DOHH2 (cell line): ENCODE measurements around the gene ZRANB3.

Experiments used
- H3F3A ChIP-seq: fragments of 200-600 bp; sonication (generic), shearing (Covaris generic); 2 replicates; pipeline ENCODE4 v1.6.0; 2016; ENCODE audit warnings: antibody characterized with exemption, mild to moderate bottlenecking; ENCODE audit not compliant: control insufficient read depth, insufficient read depth
- H3K27ac ChIP-seq: fragments of 200-600 bp; sonication (generic); 2 replicates; pipeline ENCODE4 v1.5.1; 2014; ENCODE audit warnings: low read depth, mild to moderate bottlenecking, low read length, moderate library complexity
- H3K27me3 ChIP-seq: fragments of 200-600 bp; sonication (generic); 2 replicates; pipeline ENCODE4 v1.6.1; 2014; ENCODE audit warnings: mild to moderate bottlenecking, low read length, mixed read lengths; ENCODE audit not compliant: control insufficient read depth
- H3K36me3 ChIP-seq: fragments of 200-600 bp; sonication (generic); 2 replicates; pipeline ENCODE4 v1.6.1; 2014; ENCODE audit warnings: mild to moderate bottlenecking, low read length, moderate library complexity, mixed read lengths; ENCODE audit not compliant: control insufficient read depth
- H3K4me1 ChIP-seq: fragments of 200-600 bp; sonication (generic); 2 replicates; pipeline ENCODE4 v1.6.1; 2014; ENCODE audit warnings: mild to moderate bottlenecking, low read length, mixed read lengths; ENCODE audit not compliant: control insufficient read depth
- H3K4me2 ChIP-seq: fragments of 200-600 bp; sonication (generic); 2 replicates; pipeline ENCODE4 v1.6.0; 2014; ENCODE audit warnings: mild to moderate bottlenecking, low read length, moderate library complexity
- H3K4me3 ChIP-seq: fragments of 200-600 bp; sonication (generic); 2 replicates; pipeline ENCODE4 v1.5.1; 2014; ENCODE audit warnings: mild to moderate bottlenecking, low read length, mixed read lengths
- H3K79me2 ChIP-seq: fragments of 200-600 bp; sonication (generic); 2 replicates; pipeline ENCODE4 v1.6.1; 2014; ENCODE audit warnings: mild to moderate bottlenecking, low read length, mixed read lengths; ENCODE audit not compliant: control insufficient read depth
- H3K9me2 ChIP-seq: fragments of 200-600 bp; sonication (generic); replicated peaks from 2 replicates; pipeline ENCODE4 v1.6.1; 2014; ENCODE audit warnings: mild to moderate bottlenecking, low read length, mixed read lengths; ENCODE audit not compliant: control insufficient read depth
- H3K9me3 ChIP-seq: fragments of 200-600 bp; sonication (generic); 2 replicates; pipeline ENCODE4 v1.6.1; 2014; ENCODE audit warnings: antibody characterized with exemption, low read length, mixed read lengths; ENCODE audit not compliant: control insufficient read depth, insufficient read depth
- H4K20me1 ChIP-seq: fragments of 200-600 bp; sonication (generic); 2 replicates; pipeline ENCODE4 v1.6.0; 2014; ENCODE audit warnings: low read depth, mild to moderate bottlenecking, antibody characterized with exemption, low read length, moderate library complexity; ENCODE audit not compliant: control insufficient read depth, insufficient read depth
- CTCF ChIP-seq: fragments of 200-600 bp; sonication (generic); IDR thresholded peaks from one replicate; pipeline ENCODE4 v1.5.1; 2014; ENCODE audit warnings: antibody characterized with exemption, mild to moderate bottlenecking, low read depth, low read length; ENCODE audit not compliant: poor library complexity, severe bottlenecking
- EZH2phosphoT487 ChIP-seq: fragments of 200-600 bp; sonication (generic); IDR thresholded peaks from 2 replicates; pipeline ENCODE4 v1.6.1; 2017; ENCODE audit warnings: borderline replicate concordance, mild to moderate bottlenecking, antibody characterized with exemption, low read length, moderate library complexity, mixed read lengths

ZRANB3 gene

GRCh38 chr2:135494503-135494902 lies 36.5 kb downstream of the ZRANB3 start:
- Histone ChIP-seq H3K4me3 (no peak overlapping the region), H3K4me2 (no peak overlapping the region), H4K20me1 (no peaks in the 10 kb centered on the region), H3K27me3 (no peaks in the 10 kb centered on the region), H3K4me1 (peaks cover 12% of the 10 kb centered on the region), H3F3A (no peaks in the 10 kb centered on the region), H3K27ac (no peak overlapping the region), H3K9me3 (peaks cover 6% of the 10 kb centered on the region; the same call in 1 of the 2 replicates), H3K9me2 (no peaks in the 10 kb centered on the region), H3K79me2 (no peaks in the 10 kb centered on the region), H3K36me3 (peaks cover 14% of the 10 kb centered on the region)
- TF ChIP-seq CTCF (no peak), EZH2phosphoT487 (no peak)

GRCh38 chr2:135490376-135490775 lies 40.6 kb downstream of the ZRANB3 start:
- H3K9me2 ChIP-seq, result no peaks in the 10 kb centered on the region
- H3K9me3 ChIP-seq, result peaks cover 10% of the 10 kb centered on the region; the same call in 1 of the 2 replicates
- no peaks in the 10 kb centered on the region for H3K27me3 ChIP-seq
- peaks cover 29% of the 10 kb centered on the region for H3K36me3 ChIP-seq
- H3K79me2 ChIP-seq, result no peaks in the 10 kb centered on the region
- H3F3A ChIP-seq, result no peaks in the 10 kb centered on the region
- no peaks in the 10 kb centered on the region for H4K20me1 ChIP-seq
- H3K27ac ChIP-seq, result no peak overlapping the region
- H3K4me1 ChIP-seq, result peaks cover 12% of the 10 kb centered on the region
- H3K4me2 ChIP-seq, result no peak overlapping the region
- no peak overlapping the region for H3K4me3 ChIP-seq
- no peak for TF ChIP-seq EZH2phosphoT487

GRCh38 chr2:135485441-135485840 lies 45.6 kb downstream of the ZRANB3 start:
- H4K20me1 ChIP-seq, result no peaks in the 10 kb centered on the region
- H3K4me2 ChIP-seq, result no peak overlapping the region
- peaks cover 31% of the 10 kb centered on the region for H3K36me3 ChIP-seq
- TF ChIP-seq EZH2phosphoT487, result no peak
- TF ChIP-seq CTCF, result no peak
- no peak overlapping the region for H3K27ac ChIP-seq
- H3F3A ChIP-seq, result no peaks in the 10 kb centered on the region
- H3K79me2 ChIP-seq, result no peaks in the 10 kb centered on the region
- H3K9me2 ChIP-seq, result no peaks in the 10 kb centered on the region
- H3K4me3 ChIP-seq, result no peak overlapping the region
- H3K4me1 ChIP-seq, result peaks cover 9% of the 10 kb centered on the region
- peaks cover 10% of the 10 kb centered on the region; the same call in 1 of the 2 replicates for H3K9me3 ChIP-seq
- H3K27me3 ChIP-seq, result no peaks in the 10 kb centered on the region

- H3K9me3 ChIP-seq, result no peaks in the 10 kb centered on the region
These were observed 55.9 kb downstream of the ZRANB3 start for GRCh38 chr2:135475128-135475527.

More at GRCh38 chr2:135475128-135475527, 55.9 kb downstream of the ZRANB3 start:
- Histone ChIP-seq H3K4me3 (no peak overlapping the region), H3F3A (no peaks in the 10 kb centered on the region), H3K36me3 (no peaks in the 10 kb centered on the region), H3K4me2 (no peak overlapping the region), H3K4me1 (no peaks in the 10 kb centered on the region), H4K20me1 (no peaks in the 10 kb centered on the region), H3K27me3 (no peaks in the 10 kb centered on the region), H3K9me2 (no peaks in the 10 kb centered on the region), H3K79me2 (no peaks in the 10 kb centered on the region), H3K27ac (no peak overlapping the region)
- TF ChIP-seq CTCF, result no peak
- no peak for TF ChIP-seq EZH2phosphoT487
